Vagina (tissue), 2 donors: ENCODE results near the gene PGAM5.

Experiments
- POLR2AphosphoS5 ChIP-seq, 2 donors: sonication (generic); formaldehyde crosslinking; IDR thresholded peaks; one replicate each; pipeline ENCODE4 v1.9.0; 2017; ENCODE audit warnings: antibody characterized with exemption in 2 of 2, mild to moderate bottlenecking in 2 of 2, low read depth in 1 of 2; ENCODE audit not compliant: insufficient read depth in 1 of 2
- TF ChIP-seq, protein P1 (sequence below), 3 experiments: fragments of 450-650 bp in 2 of 3; fragments of 200-600 bp in 1 of 3; sonication (generic) in 1 of 3; IDR thresholded peaks; one replicate each; pipeline ENCODE4 v1.5.1; 2017 to 2019; ENCODE audit warnings: antibody characterized with exemption in 3 of 3, mild to moderate bottlenecking in 2 of 3, moderate library complexity in 2 of 3

DNA sequence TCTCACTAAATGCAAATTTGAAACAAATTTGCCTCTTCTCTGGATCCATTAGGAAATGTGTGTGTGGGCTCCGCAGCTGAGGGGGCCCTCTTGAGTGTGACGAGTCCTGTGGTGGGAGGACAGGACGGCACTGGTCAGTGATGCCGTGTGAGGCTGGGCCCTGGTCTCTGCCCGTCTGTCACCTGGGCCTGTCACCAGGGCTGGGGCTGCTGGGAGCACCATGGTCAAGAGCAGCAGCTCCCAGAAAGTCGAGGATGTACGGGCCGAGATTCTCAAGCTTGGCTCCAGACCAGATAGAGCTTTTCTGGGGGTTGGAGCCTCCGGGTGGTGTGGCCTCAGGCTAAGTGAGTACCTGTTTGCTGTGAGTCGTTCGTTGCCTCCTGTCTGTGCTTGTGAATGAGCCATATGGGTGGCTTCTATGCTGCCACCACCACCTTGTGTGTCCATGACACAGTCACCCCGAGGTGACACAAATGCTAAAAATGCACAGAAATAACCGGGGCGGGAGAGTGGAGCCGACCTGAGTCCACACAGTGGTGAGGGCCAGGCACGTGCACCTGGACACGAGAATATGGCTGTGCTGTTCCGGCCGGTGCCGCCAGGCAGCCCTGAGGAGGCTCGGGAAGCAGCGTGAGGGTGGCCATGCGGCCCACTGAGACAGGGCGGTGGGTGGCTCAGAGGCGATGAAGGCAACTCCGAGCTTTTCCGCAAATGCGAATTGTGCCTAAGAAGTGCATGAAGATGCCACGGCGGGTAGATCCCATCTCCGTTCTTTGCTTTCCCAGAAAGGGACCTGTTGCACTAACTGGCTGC is 8.7 kb downstream of the PGAM5 start:
- TF ChIP-seq, protein P1, sequence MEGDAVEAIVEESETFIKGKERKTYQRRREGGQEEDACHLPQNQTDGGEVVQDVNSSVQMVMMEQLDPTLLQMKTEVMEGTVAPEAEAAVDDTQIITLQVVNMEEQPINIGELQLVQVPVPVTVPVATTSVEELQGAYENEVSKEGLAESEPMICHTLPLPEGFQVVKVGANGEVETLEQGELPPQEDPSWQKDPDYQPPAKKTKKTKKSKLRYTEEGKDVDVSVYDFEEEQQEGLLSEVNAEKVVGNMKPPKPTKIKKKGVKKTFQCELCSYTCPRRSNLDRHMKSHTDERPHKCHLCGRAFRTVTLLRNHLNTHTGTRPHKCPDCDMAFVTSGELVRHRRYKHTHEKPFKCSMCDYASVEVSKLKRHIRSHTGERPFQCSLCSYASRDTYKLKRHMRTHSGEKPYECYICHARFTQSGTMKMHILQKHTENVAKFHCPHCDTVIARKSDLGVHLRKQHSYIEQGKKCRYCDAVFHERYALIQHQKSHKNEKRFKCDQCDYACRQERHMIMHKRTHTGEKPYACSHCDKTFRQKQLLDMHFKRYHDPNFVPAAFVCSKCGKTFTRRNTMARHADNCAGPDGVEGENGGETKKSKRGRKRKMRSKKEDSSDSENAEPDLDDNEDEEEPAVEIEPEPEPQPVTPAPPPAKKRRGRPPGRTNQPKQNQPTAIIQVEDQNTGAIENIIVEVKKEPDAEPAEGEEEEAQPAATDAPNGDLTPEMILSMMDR (IDR thresholded peaks at IDR 0.05), result no peak
- TF ChIP-seq POLR2AphosphoS5 (IDR thresholded peaks at IDR 0.05; ENCODE audit: insufficient read depth in 1 of 2, low read depth in 1 of 2), result no peak
